ENCODE data around the gene TAT. TPM values are rescaled to one million over a fixed set of nuclear protein-coding genes. Genes with fewer than 3 reads are reported as not detected.

Gene TAT
- total and polyA plus RNA-seq, 10 of the 15 experiments (the other 5 are each of a cell fraction or from before 2014, with no cell fraction given) = 0.01 to 0.44 (median 0.09) TPM; not detected in 4

DNA sequence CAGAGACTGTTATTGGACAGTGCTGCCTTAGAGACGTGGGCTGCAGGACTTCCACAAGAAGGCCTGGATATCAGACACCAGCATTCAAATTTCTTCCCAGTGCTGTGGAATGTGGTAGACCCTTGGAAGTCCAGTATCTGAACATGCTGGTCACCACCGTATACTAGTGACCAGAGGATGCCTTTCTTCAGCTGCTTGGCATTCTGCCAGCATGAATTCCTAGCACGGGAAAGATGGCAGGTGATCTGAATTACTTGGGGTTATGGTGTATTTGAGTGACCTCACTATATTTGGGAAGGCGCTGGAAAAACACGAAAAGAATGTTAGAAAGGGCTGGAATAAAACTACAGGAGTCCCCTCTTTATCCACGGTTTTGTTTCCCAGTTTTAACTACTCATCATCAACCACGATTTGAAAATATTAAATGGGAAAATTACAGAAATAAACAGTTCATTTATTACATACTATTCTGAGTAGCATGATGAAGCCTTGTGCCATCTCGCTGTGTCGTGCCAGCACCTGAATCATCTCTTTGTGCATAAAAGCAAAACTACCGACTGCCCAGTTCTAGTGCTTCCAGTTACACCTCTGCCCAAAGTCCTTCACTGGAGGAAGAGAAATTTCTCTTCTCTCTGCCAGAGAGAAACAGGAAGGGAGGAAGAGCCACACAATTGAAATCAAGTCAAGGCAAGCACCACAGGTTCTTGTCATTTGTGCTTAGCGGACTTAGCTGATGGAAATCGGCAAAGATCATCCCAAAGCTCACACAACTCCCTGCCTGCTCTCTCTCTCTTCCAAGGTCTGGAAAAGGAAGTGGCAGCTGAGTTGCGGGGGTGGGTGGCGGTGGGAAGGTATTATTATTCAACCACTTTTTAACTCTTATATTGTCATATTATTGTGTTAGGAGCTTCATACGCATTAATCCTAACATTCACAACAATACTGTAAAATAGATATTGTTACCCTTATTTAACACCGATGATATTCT lies 52.0 kb downstream of the TAT start (continued):
- no peak for TF ChIP-seq ZBTB4 (CRISPR knock-in tag; IDR thresholded peaks at IDR 0.05)
- no peak for TF ChIP-seq RAD21 (IDR thresholded peaks at IDR 0.05; ENCODE audit: insufficient read depth, low read depth, low read length)
- TF ChIP-seq, protein P1, sequence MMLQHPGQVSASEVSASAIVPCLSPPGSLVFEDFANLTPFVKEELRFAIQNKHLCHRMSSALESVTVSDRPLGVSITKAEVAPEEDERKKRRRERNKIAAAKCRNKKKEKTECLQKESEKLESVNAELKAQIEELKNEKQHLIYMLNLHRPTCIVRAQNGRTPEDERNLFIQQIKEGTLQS (IDR thresholded peaks at IDR 0.05; ENCODE audit: borderline replicate concordance, extremely low read depth, low read depth, low read length) = no peak
- TF ChIP-seq IKZF1 (conservative IDR thresholded peaks at IDR 0.05) = no peak
- TF ChIP-seq SIX5 (IDR thresholded peaks at IDR 0.05; ENCODE audit: low read depth, low read length, severe bottlenecking) = no peak

DNA sequence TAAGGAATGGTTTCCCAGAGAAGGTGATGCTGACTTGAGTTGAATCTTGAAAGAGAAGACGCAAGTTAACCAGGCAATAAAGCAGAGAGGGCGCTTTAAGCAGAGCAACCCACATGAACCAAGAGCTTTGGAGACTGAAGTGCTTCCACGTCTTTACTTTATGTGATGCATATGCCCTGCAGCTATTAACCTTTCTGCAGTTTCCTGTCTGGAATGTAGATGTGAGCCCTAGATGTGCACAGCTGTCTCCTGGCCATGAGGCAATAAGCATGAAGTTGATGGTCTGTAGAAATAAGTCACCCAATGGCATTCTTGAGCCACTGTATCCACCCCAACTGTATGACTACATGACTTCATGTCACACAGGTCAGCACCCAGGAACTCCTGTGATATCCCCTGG lies 56.3 kb downstream of the TAT start:
- no TSS peak for BruUV-seq (replicated peaks)
- H3K4me1 ChIP-seq (ENCODE audit: control insufficient read depth, insufficient read depth, low read length) = no peaks in the 10 kb centered on the region
- no peak overlapping the region for H3K9ac ChIP-seq (ENCODE audit: control insufficient read depth, insufficient read depth, low read length)
- no peaks in the 10 kb centered on the region; a peak in 1 of 4 replicates for H3K27me3 ChIP-seq (replicated peaks in 1 of 2; ENCODE audit: control insufficient read depth in 2 of 2, insufficient read depth in 2 of 2, low read length in 1 of 2)
- intact Hi-C loops (cut with micrococcal nuclease; ENCODE audit: unreplicated experiment) = no loop called here
- TF ChIP-seq, protein P2, sequence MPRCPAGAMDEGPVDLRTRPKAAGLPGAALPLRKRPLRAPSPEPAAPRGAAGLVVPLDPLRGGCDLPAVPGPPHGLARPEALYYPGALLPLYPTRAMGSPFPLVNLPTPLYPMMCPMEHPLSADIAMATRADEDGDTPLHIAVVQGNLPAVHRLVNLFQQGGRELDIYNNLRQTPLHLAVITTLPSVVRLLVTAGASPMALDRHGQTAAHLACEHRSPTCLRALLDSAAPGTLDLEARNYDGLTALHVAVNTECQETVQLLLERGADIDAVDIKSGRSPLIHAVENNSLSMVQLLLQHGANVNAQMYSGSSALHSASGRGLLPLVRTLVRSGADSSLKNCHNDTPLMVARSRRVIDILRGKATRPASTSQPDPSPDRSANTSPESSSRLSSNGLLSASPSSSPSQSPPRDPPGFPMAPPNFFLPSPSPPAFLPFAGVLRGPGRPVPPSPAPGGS (IDR thresholded peaks at IDR 0.05; ENCODE audit: borderline replicate concordance, insufficient read depth, low read depth, low read length, poor library complexity, severe bottlenecking) = no peak
- no peak for TF ChIP-seq JUND (IDR thresholded peaks at IDR 0.05; ENCODE audit: low read depth, low read length)
- TF ChIP-seq SMARCA5 (IDR thresholded peaks at IDR 0.05) = no peak
- TF ChIP-seq ASH2L (IDR thresholded peaks at IDR 0.05; ENCODE audit: borderline replicate concordance, low read depth) = no peak
- no peak for TF ChIP-seq TAF1 (IDR thresholded peaks at IDR 0.05; ENCODE audit: borderline replicate concordance, low read depth, low read length)
- TF ChIP-seq RFX5 (IDR thresholded peaks at IDR 0.05; ENCODE audit: low read depth, low read length) = no peak
- no peak for TF ChIP-seq ZBED1 (IDR thresholded peaks at IDR 0.05; ENCODE audit: borderline replicate concordance)
- TF ChIP-seq CHD2 (IDR thresholded peaks at IDR 0.05; ENCODE audit: borderline replicate concordance, low read depth, low read length) = no peak
- 66% methylated on average over 3 of the region's 3 CpGs for WGBS (ENCODE audit: insufficient coverage, insufficient replicate concordance, low lambda C conversion rate, missing lambda C conversion rate)
- H3K4me3 ChIP-seq = no peak overlapping the region
- ATAC-seq (no peak), DNase-seq (ENCODE audit: low read depth, low spot score) (no peak), FAIRE-seq (no peak)
- ChIA-PET SMC1A (ENCODE audit: uncharacterized antibody, unreplicated experiment) (no interaction called here), CTCF (interaction anchor here (1.2 to 1.9 kb wide), 4 partner anchors 22 to 108 kb away, joined by 3 to 8 read pairs (median 4); no protein-coding TSS in a partner anchor), POLR2A (no interaction called here), RAD21 (ENCODE audit: unreplicated experiment) (interaction anchor here (0.9 to 1.0 kb wide), 2 partner anchors 90 to 108 kb away, joined by 3 to 4 read pairs; no protein-coding TSS in a partner anchor)
- H2AFZ ChIP-seq (ENCODE audit: control insufficient read depth, low read depth, low read length) = no peak overlapping the region
- H3K79me2 ChIP-seq (ENCODE audit: control insufficient read depth, insufficient read depth, low read length) = no peaks in the 10 kb centered on the region
- in situ Hi-C loops (cut with MboI) = no loop called here
- H3K36me3 ChIP-seq (ENCODE audit: control insufficient read depth in 2 of 2, insufficient read depth in 2 of 2, low read length in 1 of 2) = no peaks in the 10 kb centered on the region
- no peak overlapping the region for H3K4me2 ChIP-seq (ENCODE audit: control insufficient read depth, insufficient read depth)
- no peaks in the 10 kb centered on the region for H4K20me1 ChIP-seq (ENCODE audit: control insufficient read depth, insufficient read depth)
- no peaks in the 10 kb centered on the region for H3K9me3 ChIP-seq (replicated peaks; ENCODE audit: control insufficient read depth, insufficient read depth, low read length)
- H3K27ac ChIP-seq (ENCODE audit: control insufficient read depth, insufficient read depth) = no peak overlapping the region
